Choroid plexus epithelial cell (primary cell): ENCODE results near the gene LRRC45.

ENCODE experiments used
- DNase-seq: peaks from one replicate; pipeline ENCODE4 v3.0.0-alpha.2; 2010; ENCODE audit warnings: low read depth
- H3K4me3 ChIP-seq: 2 replicates; pipeline ENCODE4 v1.5.1; 2011; ENCODE audit warnings: low read depth, mild to moderate bottlenecking, control low read depth, low read length, moderate library complexity
- CTCF ChIP-seq: conservative IDR thresholded peaks from 2 replicates; pipeline ENCODE4 v1.5.1; 2011; ENCODE audit warnings: low read depth, mild to moderate bottlenecking, control low read depth, inconsistent platforms, low read length, moderate library complexity

LRRC45 gene

DNA sequence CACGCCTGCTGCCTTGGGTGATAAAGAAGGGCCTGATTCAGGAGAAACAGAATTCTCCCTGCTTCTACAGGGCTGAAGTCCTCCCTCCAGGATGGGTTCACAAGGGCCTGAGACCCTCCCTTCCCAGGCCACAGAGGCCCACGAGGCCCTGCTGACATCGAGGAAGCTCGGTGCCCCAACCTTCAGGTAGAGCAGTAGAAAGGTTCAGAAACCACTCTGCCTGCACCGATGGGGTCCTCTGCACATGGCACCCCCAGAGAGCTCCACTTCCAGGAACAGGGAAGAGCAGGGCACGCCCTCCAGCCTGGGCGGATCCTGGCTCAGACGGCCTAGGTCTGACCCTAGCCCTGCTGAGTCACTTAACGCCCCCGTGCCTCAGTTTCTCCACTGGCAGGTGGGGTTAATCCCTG is 1.2 kb upstream of the LRRC45 start:
- TF ChIP-seq CTCF = no peak
- H3K4me3 ChIP-seq = peak overlapping the region; percentile 83
- DNase-seq = no peak

DNA sequence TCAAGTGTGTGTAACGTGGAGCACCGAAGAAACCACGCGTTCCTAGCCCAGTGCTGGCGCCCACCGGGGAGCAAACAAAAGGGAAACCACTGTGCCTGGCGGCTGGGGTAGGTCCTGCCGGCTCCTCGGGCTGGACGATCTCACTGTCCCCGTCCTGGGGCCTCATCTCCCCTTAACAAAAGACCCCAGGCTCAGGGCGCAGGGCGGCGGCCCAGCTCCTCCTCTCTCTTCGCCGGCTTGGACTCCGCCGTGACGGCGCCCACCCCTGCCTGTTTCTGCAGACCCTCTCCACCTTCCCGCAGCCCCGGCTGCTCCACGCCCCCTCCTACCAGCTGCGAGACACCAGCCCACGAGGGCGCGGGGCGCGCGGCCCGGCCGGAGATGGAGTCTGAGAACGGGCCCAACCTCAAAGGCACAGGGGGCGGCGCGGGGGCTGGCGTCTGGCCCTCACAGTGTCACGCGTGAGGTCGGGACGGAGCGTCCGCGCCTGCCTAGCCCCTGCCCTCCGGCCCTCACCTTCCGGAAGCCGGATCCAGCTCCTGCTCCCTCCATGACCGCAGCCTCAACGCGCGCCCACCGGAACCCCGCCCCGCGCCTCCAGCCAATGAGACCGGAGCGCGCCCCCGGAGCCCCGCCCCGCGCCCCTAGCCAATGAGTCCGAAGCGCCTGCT is 660 bp upstream of the LRRC45 start, which contains the start of gene CENPX:
Gene CENPX, minus strand, starts transcription at position 569 of the 671 bp plus-strand sequence. Its CDS starts 17 bp downstream, at position 552.
- DNase-seq = no peak
- peak within 1 kb of the TSS; percentile 83 for H3K4me3 ChIP-seq
- no peak for TF ChIP-seq CTCF

DNA sequence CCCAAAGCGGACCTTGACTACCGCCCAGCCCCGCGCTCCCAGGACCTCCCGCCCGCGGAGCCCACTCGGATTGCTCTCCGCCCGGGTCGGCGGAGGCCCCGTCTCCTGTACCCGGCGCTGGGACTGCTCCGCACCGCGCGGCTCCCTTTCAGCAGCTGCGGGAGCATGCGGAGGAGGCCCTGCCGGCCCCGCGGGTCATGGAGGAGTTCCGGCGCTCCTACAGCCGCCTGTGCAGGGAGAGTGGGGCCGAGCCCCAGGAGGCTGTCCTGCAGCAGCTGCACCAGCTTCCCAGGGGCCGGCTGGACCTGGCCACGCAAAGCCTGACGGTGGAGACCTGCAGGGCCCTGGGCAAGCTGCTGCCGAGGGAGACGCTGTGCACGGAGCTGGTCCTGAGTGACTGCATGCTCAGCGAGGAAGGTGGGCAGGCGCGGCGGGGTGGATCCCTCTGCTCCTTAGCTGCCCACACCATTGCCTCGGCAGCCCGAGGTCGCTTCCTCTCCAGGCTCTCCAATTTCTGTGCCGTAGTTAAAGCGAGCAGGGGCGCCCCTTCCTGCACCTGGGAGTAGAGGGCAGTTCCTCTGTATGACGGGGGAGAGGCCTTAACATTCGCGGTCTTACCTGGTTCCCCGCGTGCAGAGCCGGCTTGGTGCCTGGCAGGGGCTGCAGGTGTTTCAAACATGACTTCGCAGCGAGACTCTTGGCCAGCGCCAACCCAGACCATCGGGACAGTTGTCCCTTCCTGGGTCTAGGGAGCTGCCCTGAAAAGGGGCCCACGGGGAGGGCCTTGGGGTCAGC is 539 bp downstream of the LRRC45 start:
- DNase-seq = no peak
- TF ChIP-seq CTCF = no peak
- peak overlapping the region; percentile 72 for H3K4me3 ChIP-seq

- no peak for TF ChIP-seq CTCF
- no peak for DNase-seq
- H3K4me3 ChIP-seq = no peak overlapping the region
Measured at GRCh38 chr17:82024859-82025258, 1.8 kb downstream of the LRRC45 start.

DNA sequence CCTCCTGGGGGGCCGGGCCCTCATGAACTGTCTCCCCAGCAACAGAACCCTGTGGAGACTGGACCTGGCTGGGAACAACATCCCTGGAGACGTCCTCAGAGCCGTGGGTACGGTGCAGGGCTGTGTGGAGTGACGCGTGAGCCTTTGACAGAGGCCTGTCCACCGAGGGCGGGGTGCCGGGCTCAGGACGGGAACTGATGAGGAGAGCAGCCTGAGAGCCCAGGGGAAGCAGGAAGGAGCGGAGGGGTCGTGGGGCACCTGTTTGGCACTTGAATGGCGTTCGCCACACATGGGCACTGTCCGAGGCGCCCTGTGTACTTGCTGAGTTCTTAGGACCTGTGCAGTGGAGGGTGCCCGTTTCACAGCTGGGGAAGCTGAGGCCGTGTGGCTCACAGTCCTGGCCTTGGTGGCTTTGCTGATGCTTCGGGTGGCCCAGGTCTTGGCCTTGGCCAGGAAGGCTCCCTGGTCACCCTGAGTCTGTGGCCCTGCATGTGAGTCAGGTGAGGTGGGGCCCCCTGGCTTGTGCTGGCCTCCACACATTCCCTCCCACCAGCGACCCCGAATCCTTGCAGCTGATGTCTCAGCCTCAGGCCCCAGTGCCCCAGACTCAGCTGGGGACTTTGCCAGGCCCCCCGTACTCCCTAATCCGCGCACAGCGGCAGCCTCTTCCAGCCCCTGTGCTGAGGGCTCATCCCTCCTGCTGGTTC is 2.4 kb downstream of the LRRC45 start:
- H3K4me3 ChIP-seq = no peak overlapping the region
- TF ChIP-seq CTCF = no peak
- no peak for DNase-seq

GRCh38 chr17:82028246-82028645 is 5.1 kb downstream of the LRRC45 start:
- H3K4me3 ChIP-seq = no peak overlapping the region
- DNase-seq = no peak
- no peak for TF ChIP-seq CTCF
